ENCODE measurements around the gene AAK1.
"Not testable (repeated sequence)": the region's sequence is repeated elsewhere in the genome, so short reads cannot be mapped to it uniquely, and the experiment has no call there.

AAK1 gene

DNA sequence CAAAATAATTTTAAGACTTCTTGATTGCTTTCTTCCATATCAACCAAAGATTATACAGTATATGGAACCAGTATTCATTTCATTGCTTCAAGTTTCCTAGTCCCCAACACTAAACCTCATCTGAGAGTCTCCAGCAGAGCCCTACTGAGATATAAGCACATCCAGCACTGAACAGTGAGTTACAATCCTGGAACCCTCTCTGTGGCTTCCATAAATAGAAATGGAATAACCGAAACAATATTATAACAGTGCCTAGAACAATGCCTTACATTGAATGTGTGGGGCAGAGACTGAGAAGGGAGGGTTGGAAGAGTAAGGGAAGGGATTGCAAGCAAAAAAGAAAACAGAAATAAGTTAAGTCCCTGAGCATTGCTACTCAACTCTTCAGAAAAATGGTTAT, 18.9 kb downstream of the AAK1 start:
- peaks cover 4% of the 10 kb centered on the region for H3K36me3 Mint-ChIP-seq
- H3K4me3 Mint-ChIP-seq: no peak overlapping the region
- H3K27ac Mint-ChIP-seq: no peak overlapping the region
- H3K4me1 Mint-ChIP-seq (ENCODE audit: low read depth): peaks cover 19% of the 10 kb centered on the region
- H3K27me3 Mint-ChIP-seq: no peaks in the 10 kb centered on the region
- no peaks in the 10 kb centered on the region for H3K9me3 Mint-ChIP-seq (ENCODE audit: low read depth)

DNA sequence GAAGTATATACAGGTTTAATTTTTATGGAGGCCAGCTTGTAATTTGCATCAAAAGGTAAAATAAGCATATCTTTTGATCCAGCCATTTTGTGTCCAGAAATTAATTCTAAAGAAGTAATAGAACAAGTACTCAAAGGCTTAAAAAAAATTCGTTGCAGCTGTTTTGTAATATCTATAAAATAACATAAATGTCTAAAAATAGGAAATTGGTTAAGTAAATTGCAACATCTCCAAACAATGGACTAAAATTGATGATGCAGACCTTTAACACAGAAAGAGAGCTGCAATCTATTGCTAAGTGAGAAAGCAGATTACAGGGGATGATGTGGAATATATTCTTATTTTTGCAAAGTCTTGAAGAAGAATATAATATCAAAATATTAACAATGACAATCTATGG, 19.4 kb downstream of the AAK1 start:
- H3K27ac Mint-ChIP-seq: peak overlapping the region; percentile 88
- H3K9me3 Mint-ChIP-seq (ENCODE audit: low read depth): no peaks in the 10 kb centered on the region
- H3K4me3 Mint-ChIP-seq: peak overlapping the region; percentile 78
- H3K4me1 Mint-ChIP-seq (ENCODE audit: low read depth): peaks cover 19% of the 10 kb centered on the region
- no peaks in the 10 kb centered on the region for H3K27me3 Mint-ChIP-seq
- H3K36me3 Mint-ChIP-seq: peaks cover 4% of the 10 kb centered on the region

DNA sequence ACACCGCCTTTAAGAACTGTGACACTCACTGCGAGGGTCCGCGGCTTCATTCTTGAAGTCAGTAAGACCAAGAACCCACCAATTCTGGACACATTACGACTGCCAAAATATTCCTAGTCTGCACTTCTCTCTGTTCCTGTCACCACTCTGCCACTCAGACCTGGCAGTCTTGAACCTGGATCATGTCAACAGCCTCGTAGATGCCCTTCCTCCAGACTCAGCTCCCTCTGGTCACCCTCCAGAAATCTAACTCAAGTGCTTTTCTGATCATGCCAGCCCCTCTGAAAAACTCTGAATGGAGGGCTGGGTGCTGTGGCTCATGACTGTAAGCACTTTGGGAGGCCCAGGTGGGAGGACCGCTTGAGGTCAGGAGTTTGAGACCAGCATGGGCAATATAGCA, 20.3 kb downstream of the AAK1 start:
- H3K36me3 Mint-ChIP-seq: peaks cover 4% of the 10 kb centered on the region
- no peaks in the 10 kb centered on the region for H3K9me3 Mint-ChIP-seq (ENCODE audit: low read depth)
- peak overlapping the region; percentile 88 for H3K27ac Mint-ChIP-seq
- peak overlapping the region; percentile 78 for H3K4me3 Mint-ChIP-seq
- H3K4me1 Mint-ChIP-seq (ENCODE audit: low read depth): peaks cover 19% of the 10 kb centered on the region
- no peaks in the 10 kb centered on the region for H3K27me3 Mint-ChIP-seq

DNA sequence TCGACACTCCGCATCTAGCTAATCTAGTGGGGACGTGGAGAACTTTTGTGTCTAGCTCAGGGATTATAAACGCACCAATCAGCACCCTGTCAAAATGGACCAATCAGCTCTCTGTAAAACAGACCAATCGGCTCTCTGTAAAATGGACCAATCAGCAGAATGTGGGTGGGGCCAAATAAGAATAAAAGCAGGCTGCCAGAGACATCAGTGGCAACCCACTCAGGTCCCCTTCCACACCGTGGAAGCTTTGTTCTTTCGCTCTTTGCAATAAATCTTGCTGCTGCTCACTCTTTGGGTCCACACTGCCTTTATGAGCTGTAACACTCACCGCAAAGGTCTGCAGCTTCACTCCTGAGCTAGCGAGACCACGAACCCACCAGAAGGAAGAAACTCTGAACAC, 20.7 kb downstream of the AAK1 start:
- not testable (repeated sequence) for H3K36me3 Mint-ChIP-seq; H3K27me3 Mint-ChIP-seq; H3K9me3 Mint-ChIP-seq (ENCODE audit: low read depth)
- H3K27ac Mint-ChIP-seq: peak overlapping the region; percentile 88
- H3K4me3 Mint-ChIP-seq: peak overlapping the region; percentile 78
- H3K4me1 Mint-ChIP-seq (ENCODE audit: low read depth): peaks cover 19% of the 10 kb centered on the region

DNA sequence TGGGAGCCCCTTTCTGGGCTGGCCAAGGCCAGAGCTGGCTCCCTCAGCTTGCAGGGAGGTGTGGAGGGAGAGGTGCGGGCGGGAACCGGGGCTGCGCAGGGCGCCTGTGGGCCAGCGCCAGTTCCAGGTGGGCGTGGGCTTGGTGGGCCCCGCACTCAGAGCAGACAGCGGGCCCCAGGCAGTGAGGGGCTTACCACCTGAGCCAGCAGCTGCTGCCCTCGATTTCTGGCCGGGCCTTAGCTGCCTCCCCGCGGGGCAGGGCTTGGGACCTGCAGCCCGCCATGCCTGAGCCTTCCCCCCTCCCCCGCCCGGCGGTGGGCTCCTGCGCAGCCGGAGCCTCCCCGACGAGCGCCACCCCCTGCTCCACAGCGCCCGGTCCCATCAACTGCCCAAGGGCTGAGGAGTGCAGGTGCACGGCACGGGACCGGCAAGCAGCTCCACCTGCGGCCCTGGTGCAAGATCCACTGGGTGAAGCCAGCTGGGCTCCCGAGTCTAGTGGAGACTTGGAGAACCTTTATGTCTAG, 21.5 kb downstream of the AAK1 start:
- not testable (repeated sequence) for H3K9me3 Mint-ChIP-seq (ENCODE audit: low read depth); H3K4me3 Mint-ChIP-seq; H3K36me3 Mint-ChIP-seq; H3K27me3 Mint-ChIP-seq
- H3K4me1 Mint-ChIP-seq (ENCODE audit: low read depth): peaks cover 19% of the 10 kb centered on the region
- H3K27ac Mint-ChIP-seq: peak overlapping the region; percentile 88

DNA sequence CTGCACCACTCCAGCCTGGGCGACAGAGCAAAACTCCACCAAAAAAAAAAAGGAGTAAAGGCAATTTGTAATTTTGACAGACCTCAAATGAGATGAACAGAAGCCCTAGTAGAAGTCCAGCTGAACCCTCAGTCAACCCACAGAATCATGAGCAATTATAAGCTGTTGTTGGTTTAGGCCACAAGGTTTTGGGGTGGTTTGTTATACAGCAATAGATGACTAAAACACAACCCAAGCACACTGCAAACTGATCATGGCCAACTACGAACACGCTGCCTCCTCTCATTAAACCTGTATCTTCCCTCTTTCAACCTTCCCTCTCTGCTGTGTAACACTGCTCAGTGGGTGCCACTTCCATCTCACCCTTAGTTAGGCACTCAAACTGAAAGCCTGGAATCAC, 22.1 kb downstream of the AAK1 start:
- H3K27me3 Mint-ChIP-seq: no peaks in the 10 kb centered on the region
- peaks cover 4% of the 10 kb centered on the region for H3K36me3 Mint-ChIP-seq
- no peak overlapping the region for H3K27ac Mint-ChIP-seq

DNA sequence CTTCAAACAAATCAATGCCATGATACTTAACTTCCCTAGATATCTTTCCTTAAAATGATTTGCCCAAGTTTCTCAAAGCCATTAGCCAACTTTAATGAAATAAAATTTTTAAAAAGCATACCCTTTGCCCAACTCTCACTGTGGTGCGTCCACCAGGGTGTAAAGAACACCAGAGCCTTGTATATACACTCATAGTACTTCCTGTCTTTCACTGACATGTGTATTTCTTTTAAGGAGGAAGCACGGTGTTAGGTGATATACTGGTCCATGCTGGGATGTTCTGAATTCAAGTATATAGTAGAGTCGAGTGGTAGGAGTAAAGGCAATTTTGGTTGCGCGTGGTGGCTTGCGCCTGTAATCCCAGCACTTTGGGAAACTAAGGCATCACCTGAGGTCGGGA, 22.7 kb downstream of the AAK1 start:
- Mint-ChIP-seq H3K4me3 (no peak overlapping the region), H3K36me3 (peaks cover 4% of the 10 kb centered on the region), H3K4me1 (ENCODE audit: low read depth) (peaks cover 22% of the 10 kb centered on the region), H3K27ac (no peak overlapping the region), H3K27me3 (no peaks in the 10 kb centered on the region), H3K9me3 (ENCODE audit: low read depth) (no peaks in the 10 kb centered on the region)

More for the DNA sequence above, 22.1 kb downstream of the AAK1 start:
- H3K4me1 Mint-ChIP-seq (ENCODE audit: low read depth): peaks cover 19% of the 10 kb centered on the region
- peak overlapping the region; percentile 54 for H3K4me3 Mint-ChIP-seq
- H3K9me3 Mint-ChIP-seq (ENCODE audit: low read depth): no peaks in the 10 kb centered on the region

DNA sequence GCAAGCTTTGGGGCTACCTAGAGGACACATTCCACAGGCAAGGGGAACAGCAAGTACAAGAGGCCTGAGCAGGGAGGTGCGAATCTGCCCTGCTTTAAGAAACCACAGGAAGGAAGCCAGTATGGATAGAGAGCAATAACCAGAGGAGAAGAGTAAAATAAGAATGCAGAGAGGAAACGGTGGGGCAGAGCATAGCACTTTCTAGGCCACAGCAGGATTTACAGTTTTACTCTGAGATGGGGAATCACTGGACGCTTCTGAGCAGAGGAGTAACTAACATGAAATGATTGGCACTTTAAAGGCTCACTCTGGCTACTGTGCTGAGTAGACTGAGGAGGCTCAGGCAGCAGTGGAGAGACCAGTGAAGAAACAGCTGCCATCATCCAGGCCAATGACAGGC, 23.8 kb downstream of the AAK1 start:
- Mint-ChIP-seq H3K36me3 (peaks cover 8% of the 10 kb centered on the region), H3K4me1 (ENCODE audit: low read depth) (peaks cover 34% of the 10 kb centered on the region), H3K4me3 (no peak overlapping the region), H3K27ac (no peak overlapping the region), H3K9me3 (ENCODE audit: low read depth) (no peaks in the 10 kb centered on the region), H3K27me3 (no peaks in the 10 kb centered on the region)

DNA sequence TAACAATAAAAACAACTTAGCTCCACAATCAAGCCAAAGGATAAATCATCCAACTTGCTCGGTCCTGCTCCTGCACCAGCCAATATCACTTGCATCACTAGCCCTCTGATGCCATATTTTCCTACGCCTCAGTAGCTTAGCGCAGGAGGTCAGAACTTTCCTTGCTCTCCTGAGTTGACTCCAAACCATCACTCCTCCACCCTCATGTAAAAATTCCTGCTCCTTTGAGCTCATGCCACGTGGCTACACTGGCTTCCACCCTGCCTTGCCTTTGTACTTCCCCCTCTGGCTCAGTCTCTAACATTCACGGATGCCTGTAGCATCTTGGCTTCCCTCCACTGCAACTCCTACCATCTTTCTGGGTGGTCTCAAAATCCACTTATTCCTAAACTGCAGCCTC, 25.2 kb downstream of the AAK1 start:
- H3K36me3 Mint-ChIP-seq: peaks cover 17% of the 10 kb centered on the region
- H3K4me3 Mint-ChIP-seq: no peak overlapping the region
- H3K27me3 Mint-ChIP-seq: no peaks in the 10 kb centered on the region
- H3K9me3 Mint-ChIP-seq (ENCODE audit: low read depth): no peaks in the 10 kb centered on the region
- no peak overlapping the region for H3K27ac Mint-ChIP-seq
- H3K4me1 Mint-ChIP-seq (ENCODE audit: low read depth): peaks cover 36% of the 10 kb centered on the region

DNA sequence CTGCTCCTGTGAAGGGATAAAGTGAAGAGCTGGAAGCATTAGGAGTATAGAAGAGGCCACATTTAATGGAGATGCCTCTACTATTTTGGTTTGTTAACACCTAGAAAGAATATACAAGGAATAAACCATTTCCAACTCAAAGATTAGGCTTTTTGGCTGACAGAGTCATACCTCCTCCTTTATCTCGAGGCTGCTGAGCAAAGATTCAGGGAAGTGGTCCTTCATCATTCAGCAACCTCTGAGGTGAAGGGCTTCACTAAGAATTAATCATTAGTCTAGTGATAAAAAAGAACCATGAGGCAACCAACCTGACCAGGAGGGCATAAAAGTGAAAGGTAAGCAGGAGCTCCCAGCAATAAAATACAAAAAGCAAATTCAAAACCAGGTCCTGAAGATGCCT, 25.8 kb downstream of the AAK1 start:
- peaks cover 16% of the 10 kb centered on the region for H3K36me3 Mint-ChIP-seq
- no peak overlapping the region for H3K4me3 Mint-ChIP-seq
- no peak overlapping the region for H3K27ac Mint-ChIP-seq
- no peaks in the 10 kb centered on the region for H3K27me3 Mint-ChIP-seq
- no peaks in the 10 kb centered on the region for H3K9me3 Mint-ChIP-seq (ENCODE audit: low read depth)
- peaks cover 36% of the 10 kb centered on the region for H3K4me1 Mint-ChIP-seq (ENCODE audit: low read depth)

DNA sequence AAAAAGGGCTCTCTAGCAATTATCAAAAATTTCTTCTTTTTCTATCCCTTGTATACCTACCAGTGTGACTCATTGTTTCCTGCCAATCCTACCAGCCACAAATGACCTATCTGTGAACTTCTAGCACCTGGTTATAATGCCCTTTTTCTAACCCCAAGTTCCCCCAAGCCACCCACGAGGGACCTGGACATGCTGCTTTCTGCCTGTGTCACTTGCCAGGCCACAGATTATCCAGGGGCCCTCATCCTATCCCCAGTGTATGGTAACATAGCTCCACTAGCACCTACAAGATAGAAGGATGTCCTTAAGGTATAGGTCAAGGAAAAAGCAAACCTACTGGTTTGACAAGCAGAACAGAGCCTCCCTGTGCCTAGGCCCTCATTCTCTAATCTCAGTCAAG, 26.8 kb downstream of the AAK1 start:
- Mint-ChIP-seq H3K36me3 (peaks cover 19% of the 10 kb centered on the region), H3K4me3 (peak overlapping the region; percentile 69), H3K27ac (no peak overlapping the region), H3K27me3 (no peaks in the 10 kb centered on the region), H3K4me1 (ENCODE audit: low read depth) (peaks cover 41% of the 10 kb centered on the region), H3K9me3 (ENCODE audit: low read depth) (no peaks in the 10 kb centered on the region)

DNA sequence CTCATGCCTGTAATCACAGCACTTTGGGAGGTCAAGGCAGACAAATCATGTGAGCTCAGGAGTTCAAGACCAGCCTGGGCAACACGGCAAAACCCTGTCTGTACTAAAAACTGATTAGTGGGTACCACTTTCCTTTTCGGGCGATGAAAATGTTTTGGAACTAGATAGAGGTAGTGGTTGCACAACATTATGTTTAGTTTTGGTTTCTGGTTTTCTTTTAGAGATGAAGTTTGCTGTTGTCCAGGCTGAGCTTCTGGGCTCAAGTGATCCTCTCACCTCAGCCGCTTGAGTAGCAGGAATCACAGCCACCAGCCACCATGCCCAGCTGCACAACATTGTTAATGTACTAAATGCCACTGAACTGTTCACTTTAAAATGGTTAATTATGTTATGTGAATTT, 27.6 kb downstream of the AAK1 start:
- peaks cover 48% of the 10 kb centered on the region for H3K4me1 Mint-ChIP-seq (ENCODE audit: low read depth)
- peaks cover 21% of the 10 kb centered on the region for H3K36me3 Mint-ChIP-seq
- H3K4me3 Mint-ChIP-seq: peak overlapping the region; percentile 15
- H3K27ac Mint-ChIP-seq: peak overlapping the region; percentile 67
- no peaks in the 10 kb centered on the region for H3K27me3 Mint-ChIP-seq
- no peaks in the 10 kb centered on the region for H3K9me3 Mint-ChIP-seq (ENCODE audit: low read depth)

DNA sequence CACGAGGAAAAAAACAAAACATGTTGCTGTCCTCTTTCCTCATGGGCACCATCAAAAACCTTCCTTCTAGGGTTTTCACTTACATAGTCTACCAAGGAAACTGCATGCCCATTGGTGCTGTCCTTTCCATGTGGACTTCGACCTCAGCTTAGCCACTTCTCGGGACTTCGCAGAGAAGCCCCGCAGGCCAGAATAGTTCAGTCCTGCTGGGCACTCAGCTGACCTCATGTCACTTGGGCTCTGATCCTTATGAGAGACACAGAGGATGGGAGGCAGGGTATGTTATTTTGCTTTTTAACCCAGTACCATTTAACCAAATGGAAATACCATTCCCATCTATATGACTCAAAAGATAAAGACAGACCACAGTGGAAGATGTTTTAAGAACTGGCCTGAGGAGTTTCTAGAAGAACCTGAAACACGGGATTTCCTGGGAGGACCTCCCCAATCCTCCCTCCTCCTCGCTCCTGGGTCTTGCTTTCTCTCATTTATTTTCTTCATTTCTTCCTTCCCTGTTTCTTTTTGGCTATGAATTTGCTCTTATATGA, 28.4 kb downstream of the AAK1 start:
- Mint-ChIP-seq H3K36me3 (peaks cover 25% of the 10 kb centered on the region), H3K27me3 (no peaks in the 10 kb centered on the region), H3K4me3 (no peak overlapping the region), H3K4me1 (ENCODE audit: low read depth) (peaks cover 55% of the 10 kb centered on the region), H3K27ac (peak overlapping the region; percentile 67), H3K9me3 (ENCODE audit: low read depth) (peaks cover 2% of the 10 kb centered on the region)

DNA sequence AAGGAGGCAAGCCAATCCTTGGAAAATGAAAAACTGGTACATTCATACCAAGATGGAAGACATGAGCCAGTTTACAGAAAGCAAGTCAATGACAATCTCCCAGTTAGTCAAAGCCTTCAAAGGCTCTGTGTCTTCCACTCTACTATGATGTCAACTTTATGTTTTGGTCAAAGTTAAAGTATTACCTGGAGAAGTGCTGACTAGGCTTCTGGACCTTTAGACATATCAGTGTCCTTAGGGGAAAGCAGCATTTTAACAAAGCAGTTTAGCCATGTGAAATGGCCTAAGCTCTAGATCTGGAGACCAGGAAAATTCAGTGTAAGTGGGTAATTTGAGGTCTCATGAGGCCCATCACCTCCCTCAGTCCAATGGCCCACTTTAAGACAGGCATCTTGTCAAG, 30.8 kb downstream of the AAK1 start:
- H3K9me3 Mint-ChIP-seq (ENCODE audit: low read depth): peaks cover 3% of the 10 kb centered on the region
- no peak overlapping the region for H3K4me3 Mint-ChIP-seq
- peaks cover 70% of the 10 kb centered on the region for H3K4me1 Mint-ChIP-seq (ENCODE audit: low read depth)
- H3K27ac Mint-ChIP-seq: peak overlapping the region; percentile 4
- H3K36me3 Mint-ChIP-seq: peaks cover 29% of the 10 kb centered on the region
- H3K27me3 Mint-ChIP-seq: no peaks in the 10 kb centered on the region

DNA sequence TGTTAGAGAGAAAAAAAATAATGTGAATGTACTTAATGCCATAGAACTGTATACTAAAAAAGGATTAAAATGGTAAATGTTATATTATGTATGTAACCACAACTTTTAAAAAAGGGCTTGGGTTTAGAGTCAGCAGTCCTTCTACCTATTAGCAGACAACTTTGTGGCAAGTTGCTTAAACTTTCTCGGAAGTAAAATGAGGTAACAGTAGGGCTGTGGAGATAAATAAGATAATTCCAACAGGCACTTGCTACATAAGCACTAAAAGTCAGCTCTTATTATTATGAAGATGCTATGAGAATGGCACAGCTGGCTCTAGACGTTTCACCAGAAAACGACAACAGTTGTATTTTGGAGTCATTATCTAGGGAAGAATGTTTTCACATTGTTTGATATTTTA, 31.3 kb downstream of the AAK1 start:
- Mint-ChIP-seq H3K9me3 (ENCODE audit: low read depth) (peaks cover 3% of the 10 kb centered on the region), H3K27ac (peak overlapping the region; percentile 4), H3K36me3 (peaks cover 29% of the 10 kb centered on the region), H3K4me3 (no peak overlapping the region), H3K4me1 (ENCODE audit: low read depth) (peaks cover 75% of the 10 kb centered on the region), H3K27me3 (no peaks in the 10 kb centered on the region)

DNA sequence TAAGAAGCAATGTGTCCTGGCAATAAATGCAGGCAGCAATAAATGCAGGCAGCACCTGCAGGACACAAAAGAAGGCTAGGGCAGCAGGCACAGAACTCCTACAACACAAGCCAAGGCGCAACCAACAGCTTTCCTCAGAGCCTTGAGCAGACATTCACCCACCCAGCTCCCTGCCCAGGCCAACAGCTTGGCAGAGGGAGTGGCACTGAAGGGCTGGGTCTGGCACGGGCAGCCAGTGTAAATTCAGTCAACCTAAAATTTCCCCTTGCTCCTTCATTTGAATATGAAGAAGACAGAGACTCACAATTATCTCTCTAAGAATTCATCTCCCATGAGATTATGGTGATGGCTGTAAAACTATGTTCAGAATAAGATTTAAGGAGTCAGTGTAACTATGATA, 35.4 kb downstream of the AAK1 start:
- peaks cover 31% of the 10 kb centered on the region for H3K36me3 Mint-ChIP-seq
- peak overlapping the region; percentile 75 for H3K27ac Mint-ChIP-seq
- H3K9me3 Mint-ChIP-seq (ENCODE audit: low read depth): peaks cover 13% of the 10 kb centered on the region
- H3K4me1 Mint-ChIP-seq (ENCODE audit: low read depth): peaks cover 86% of the 10 kb centered on the region
- H3K4me3 Mint-ChIP-seq: peak overlapping the region; percentile 33
- no peaks in the 10 kb centered on the region for H3K27me3 Mint-ChIP-seq

Data from activated naive CD8-positive, alpha-beta T cell (primary cell).